Measurements from ENCODE around the gene E2F4. TPM values are rescaled to one million over a fixed set of nuclear protein-coding genes. Genes with fewer than 3 reads are reported as not detected.

Gene E2F4
- total and polyA plus RNA-seq, 2 of the 13 experiments (the other 11 are each of a cell fraction or from before 2014, with no cell fraction given) = 84.8 to 91.2 TPM

DNA sequence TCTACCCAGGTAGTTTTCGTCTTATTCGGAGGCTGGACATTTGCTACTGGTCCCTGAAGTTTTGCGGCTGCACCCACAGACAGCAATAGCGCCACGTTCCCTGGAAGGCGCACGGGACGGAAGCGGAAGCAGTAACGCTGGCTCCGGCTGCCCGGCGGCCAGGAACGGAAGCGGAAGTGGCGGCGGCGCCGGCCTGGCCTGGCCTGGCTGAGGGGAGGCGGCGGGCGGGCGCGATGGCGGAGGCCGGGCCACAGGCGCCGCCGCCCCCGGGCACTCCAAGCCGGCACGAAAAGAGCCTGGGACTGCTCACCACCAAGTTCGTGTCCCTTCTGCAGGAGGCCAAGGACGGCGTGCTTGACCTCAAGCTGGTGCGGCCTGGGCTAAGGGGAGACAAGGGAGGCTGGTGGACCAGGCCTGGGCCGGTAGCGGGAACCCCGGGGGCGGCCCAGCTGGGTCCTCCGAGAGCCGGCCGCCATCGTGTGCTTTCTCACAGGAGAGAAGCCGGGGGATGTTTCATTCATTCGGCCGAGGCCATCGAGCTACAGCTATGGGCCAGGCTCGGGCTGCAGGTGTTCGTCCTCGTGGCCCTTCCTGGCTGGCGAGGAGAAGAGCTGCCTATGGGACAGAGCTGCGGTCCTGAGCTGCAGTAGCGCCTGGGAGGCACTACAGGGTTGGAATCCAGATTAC, at the start of gene E2F4 (continued):
- TF ChIP-seq ZNF549 (CRISPR knock-in tag; IDR thresholded peaks at IDR 0.05) (0 out of 2 replicates have a peak, but pooled peaks have one; percentile 39), ZNF44 (CRISPR knock-in tag; IDR thresholded peaks at IDR 0.05) (no peak; the same call in 1 of the 2 replicates), HMG20A (CRISPR knock-in tag; IDR thresholded peaks at IDR 0.05; ENCODE audit: borderline replicate concordance) (peak; percentile 43; the same call in 1 of the 2 replicates), TBL1XR1 (IDR thresholded peaks at IDR 0.05; ENCODE audit: borderline replicate concordance, low read length, partially characterized antibody) (peak; percentile 61), ZNF788 (CRISPR knock-in tag; IDR thresholded peaks at IDR 0.05; ENCODE audit: borderline replicate concordance) (peak; percentile 72; the same call in 1 of the 2 replicates), RXRB (CRISPR knock-in tag; IDR thresholded peaks at IDR 0.05; ENCODE audit: borderline replicate concordance) (peak; percentile 55), ZMYM2 (CRISPR knock-in tag; IDR thresholded peaks at IDR 0.05) (no peak), NR0B2 (CRISPR knock-in tag; IDR thresholded peaks at IDR 0.05) (peak; percentile 91), ONECUT2 (CRISPR knock-in tag; IDR thresholded peaks at IDR 0.05) (peak; percentile 18; the same call in 1 of the 2 replicates), RARA (CRISPR knock-in tag; IDR thresholded peaks at IDR 0.05) (peak; percentile 42), NONO (IDR thresholded peaks at IDR 0.05) (no peak), NONO (CRISPR knock-in tag; conservative IDR thresholded peaks at IDR 0.05) (peak; percentile 90), REST (IDR thresholded peaks at IDR 0.05; ENCODE audit: borderline replicate concordance in 1 of 2, low read depth in 1 of 2, low read length in 2 of 2) (no peak), ZFX (CRISPR knock-in tag; IDR thresholded peaks at IDR 0.05; ENCODE audit: low read depth) (peak; percentile 99), ZNF780A (CRISPR knock-in tag; IDR thresholded peaks at IDR 0.05) (no peak), SP140L (CRISPR knock-in tag; IDR thresholded peaks at IDR 0.05; ENCODE audit: borderline replicate concordance) (no peak), ETV6 (CRISPR knock-in tag; conservative IDR thresholded peaks at IDR 0.05) (peak; percentile 91; the same call in 1 of the 2 replicates)
- TF ChIP-seq, protein P1, sequence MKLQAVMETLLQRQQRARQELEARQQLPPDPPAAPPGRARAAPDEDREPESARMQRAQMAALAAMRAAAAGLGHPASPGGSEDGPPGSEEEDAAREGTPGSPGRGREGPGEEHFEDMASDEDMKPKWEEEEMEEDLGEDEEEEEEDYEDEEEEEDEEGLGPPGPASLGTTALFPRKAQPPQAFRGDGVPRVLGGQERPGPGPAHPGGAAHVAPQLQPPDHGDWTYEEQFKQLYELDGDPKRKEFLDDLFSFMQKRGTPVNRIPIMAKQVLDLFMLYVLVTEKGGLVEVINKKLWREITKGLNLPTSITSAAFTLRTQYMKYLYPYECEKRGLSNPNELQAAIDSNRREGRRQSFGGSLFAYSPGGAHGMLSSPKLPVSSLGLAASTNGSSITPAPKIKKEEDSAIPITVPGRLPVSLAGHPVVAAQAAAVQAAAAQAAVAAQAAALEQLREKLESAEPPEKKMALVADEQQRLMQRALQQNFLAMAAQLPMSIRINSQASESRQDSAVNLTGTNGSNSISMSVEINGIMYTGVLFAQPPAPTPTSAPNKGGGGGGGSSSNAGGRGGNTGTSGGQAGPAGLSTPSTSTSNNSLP (IDR thresholded peaks at IDR 0.05; ENCODE audit: low read depth, low read length) = no peak
- TF ChIP-seq, protein P2, sequence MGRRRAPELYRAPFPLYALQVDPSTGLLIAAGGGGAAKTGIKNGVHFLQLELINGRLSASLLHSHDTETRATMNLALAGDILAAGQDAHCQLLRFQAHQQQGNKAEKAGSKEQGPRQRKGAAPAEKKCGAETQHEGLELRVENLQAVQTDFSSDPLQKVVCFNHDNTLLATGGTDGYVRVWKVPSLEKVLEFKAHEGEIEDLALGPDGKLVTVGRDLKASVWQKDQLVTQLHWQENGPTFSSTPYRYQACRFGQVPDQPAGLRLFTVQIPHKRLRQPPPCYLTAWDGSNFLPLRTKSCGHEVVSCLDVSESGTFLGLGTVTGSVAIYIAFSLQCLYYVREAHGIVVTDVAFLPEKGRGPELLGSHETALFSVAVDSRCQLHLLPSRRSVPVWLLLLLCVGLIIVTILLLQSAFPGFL (CRISPR knock-in tag; IDR thresholded peaks at IDR 0.05) = no peak; the same call in 1 of the 2 replicates
- TF ChIP-seq, protein P3, sequence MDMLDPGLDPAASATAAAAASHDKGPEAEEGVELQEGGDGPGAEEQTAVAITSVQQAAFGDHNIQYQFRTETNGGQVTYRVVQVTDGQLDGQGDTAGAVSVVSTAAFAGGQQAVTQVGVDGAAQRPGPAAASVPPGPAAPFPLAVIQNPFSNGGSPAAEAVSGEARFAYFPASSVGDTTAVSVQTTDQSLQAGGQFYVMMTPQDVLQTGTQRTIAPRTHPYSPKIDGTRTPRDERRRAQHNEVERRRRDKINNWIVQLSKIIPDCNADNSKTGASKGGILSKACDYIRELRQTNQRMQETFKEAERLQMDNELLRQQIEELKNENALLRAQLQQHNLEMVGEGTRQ (IDR thresholded peaks at IDR 0.05; ENCODE audit: low read depth, low read length) = no peak
- TF ChIP-seq, protein P3 (CRISPR knock-in tag; IDR thresholded peaks at IDR 0.05; ENCODE audit: borderline replicate concordance) = no peak
